ENCODE results near the gene HIGD1A. TPM values are rescaled to one million over a fixed set of nuclear protein-coding genes. Genes with fewer than 3 reads are reported as not detected.

Gene HIGD1A
- total and polyA plus RNA-seq, 2 experiments from 2014 or later, result 102 to 144 TPM

DNA sequence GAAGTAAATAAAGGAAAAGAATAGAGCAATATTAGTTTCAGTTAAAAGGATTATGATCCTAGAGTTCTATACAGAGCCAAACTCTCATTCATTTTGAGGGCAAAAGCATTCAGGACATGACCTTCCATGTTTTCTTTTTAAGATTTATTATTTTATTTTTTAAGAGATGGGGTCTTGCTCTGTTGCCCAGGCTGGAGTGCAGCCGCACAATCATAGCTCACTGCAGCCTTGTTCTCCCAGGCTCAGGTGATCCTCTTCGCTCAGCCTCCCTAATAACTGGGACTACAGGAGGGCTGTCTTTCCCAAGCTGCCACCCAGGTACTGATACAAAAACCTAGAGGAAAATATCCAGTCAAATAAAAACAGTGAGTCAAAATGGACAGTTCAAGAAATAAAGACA lies 17.7 kb downstream of the HIGD1A start:
- H3K79me2 ChIP-seq (replicated peaks; ENCODE audit: insufficient read depth), result peaks cover 29% of the 10 kb centered on the region

More for the DNA sequence above, 17.7 kb downstream of the HIGD1A start:
- no peak for DNase-seq (ENCODE audit: low spot score)
- Mint-ChIP-seq H3K4me3 (no peak overlapping the region), H3K9me3 (no peaks in the 10 kb centered on the region), H3K4me1 (no peaks in the 10 kb centered on the region), H3K27me3 (ENCODE audit: insufficient read depth, low read depth, poor library complexity) (no peaks in the 10 kb centered on the region), H3K27ac (no peak overlapping the region), H3K36me3 (ENCODE audit: low read depth) (peaks cover 48% of the 10 kb centered on the region; the same call in 2 of the 3 replicates)
- no peaks in the 10 kb centered on the region for H3K4me1 ChIP-seq (ENCODE audit: insufficient read depth)
- no peaks in the 10 kb centered on the region for H3K27me3 ChIP-seq (ENCODE audit: insufficient read depth)
- no peak overlapping the region for H3K4me3 ChIP-seq
- H3F3A ChIP-seq (replicated peaks; ENCODE audit: low read depth), result no peaks in the 10 kb centered on the region
- H4K20me1 ChIP-seq (replicated peaks; ENCODE audit: insufficient read depth), result peaks cover 15% of the 10 kb centered on the region
- no peak overlapping the region for H2AFZ ChIP-seq
- no peak for TF ChIP-seq NANOG (IDR thresholded peaks at IDR 0.05; ENCODE audit: borderline replicate concordance)
- TF ChIP-seq EZH2phosphoT487 (IDR thresholded peaks at IDR 0.05; ENCODE audit: unreplicated experiment), result no peak
- TF ChIP-seq ZNF114 (CRISPR knock-in tag; IDR thresholded peaks at IDR 0.05), result no peak
- no peak for TF ChIP-seq JUNB (IDR thresholded peaks at IDR 0.05; ENCODE audit: unreplicated experiment)
- no peak for TF ChIP-seq STAT1 (IDR thresholded peaks at IDR 0.05; ENCODE audit: unreplicated experiment)
- TF ChIP-seq, protein P1, sequence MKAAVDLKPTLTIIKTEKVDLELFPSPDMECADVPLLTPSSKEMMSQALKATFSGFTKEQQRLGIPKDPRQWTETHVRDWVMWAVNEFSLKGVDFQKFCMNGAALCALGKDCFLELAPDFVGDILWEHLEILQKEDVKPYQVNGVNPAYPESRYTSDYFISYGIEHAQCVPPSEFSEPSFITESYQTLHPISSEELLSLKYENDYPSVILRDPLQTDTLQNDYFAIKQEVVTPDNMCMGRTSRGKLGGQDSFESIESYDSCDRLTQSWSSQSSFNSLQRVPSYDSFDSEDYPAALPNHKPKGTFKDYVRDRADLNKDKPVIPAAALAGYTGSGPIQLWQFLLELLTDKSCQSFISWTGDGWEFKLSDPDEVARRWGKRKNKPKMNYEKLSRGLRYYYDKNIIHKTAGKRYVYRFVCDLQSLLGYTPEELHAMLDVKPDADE (IDR thresholded peaks at IDR 0.05), result no peak
- no peak for TF ChIP-seq POLR2AphosphoS5 (IDR thresholded peaks at IDR 0.05; ENCODE audit: low read depth)
- TF ChIP-seq EZH2 (IDR thresholded peaks at IDR 0.05; ENCODE audit: low read depth, unreplicated experiment), result no peak
- TF ChIP-seq, protein P2, sequence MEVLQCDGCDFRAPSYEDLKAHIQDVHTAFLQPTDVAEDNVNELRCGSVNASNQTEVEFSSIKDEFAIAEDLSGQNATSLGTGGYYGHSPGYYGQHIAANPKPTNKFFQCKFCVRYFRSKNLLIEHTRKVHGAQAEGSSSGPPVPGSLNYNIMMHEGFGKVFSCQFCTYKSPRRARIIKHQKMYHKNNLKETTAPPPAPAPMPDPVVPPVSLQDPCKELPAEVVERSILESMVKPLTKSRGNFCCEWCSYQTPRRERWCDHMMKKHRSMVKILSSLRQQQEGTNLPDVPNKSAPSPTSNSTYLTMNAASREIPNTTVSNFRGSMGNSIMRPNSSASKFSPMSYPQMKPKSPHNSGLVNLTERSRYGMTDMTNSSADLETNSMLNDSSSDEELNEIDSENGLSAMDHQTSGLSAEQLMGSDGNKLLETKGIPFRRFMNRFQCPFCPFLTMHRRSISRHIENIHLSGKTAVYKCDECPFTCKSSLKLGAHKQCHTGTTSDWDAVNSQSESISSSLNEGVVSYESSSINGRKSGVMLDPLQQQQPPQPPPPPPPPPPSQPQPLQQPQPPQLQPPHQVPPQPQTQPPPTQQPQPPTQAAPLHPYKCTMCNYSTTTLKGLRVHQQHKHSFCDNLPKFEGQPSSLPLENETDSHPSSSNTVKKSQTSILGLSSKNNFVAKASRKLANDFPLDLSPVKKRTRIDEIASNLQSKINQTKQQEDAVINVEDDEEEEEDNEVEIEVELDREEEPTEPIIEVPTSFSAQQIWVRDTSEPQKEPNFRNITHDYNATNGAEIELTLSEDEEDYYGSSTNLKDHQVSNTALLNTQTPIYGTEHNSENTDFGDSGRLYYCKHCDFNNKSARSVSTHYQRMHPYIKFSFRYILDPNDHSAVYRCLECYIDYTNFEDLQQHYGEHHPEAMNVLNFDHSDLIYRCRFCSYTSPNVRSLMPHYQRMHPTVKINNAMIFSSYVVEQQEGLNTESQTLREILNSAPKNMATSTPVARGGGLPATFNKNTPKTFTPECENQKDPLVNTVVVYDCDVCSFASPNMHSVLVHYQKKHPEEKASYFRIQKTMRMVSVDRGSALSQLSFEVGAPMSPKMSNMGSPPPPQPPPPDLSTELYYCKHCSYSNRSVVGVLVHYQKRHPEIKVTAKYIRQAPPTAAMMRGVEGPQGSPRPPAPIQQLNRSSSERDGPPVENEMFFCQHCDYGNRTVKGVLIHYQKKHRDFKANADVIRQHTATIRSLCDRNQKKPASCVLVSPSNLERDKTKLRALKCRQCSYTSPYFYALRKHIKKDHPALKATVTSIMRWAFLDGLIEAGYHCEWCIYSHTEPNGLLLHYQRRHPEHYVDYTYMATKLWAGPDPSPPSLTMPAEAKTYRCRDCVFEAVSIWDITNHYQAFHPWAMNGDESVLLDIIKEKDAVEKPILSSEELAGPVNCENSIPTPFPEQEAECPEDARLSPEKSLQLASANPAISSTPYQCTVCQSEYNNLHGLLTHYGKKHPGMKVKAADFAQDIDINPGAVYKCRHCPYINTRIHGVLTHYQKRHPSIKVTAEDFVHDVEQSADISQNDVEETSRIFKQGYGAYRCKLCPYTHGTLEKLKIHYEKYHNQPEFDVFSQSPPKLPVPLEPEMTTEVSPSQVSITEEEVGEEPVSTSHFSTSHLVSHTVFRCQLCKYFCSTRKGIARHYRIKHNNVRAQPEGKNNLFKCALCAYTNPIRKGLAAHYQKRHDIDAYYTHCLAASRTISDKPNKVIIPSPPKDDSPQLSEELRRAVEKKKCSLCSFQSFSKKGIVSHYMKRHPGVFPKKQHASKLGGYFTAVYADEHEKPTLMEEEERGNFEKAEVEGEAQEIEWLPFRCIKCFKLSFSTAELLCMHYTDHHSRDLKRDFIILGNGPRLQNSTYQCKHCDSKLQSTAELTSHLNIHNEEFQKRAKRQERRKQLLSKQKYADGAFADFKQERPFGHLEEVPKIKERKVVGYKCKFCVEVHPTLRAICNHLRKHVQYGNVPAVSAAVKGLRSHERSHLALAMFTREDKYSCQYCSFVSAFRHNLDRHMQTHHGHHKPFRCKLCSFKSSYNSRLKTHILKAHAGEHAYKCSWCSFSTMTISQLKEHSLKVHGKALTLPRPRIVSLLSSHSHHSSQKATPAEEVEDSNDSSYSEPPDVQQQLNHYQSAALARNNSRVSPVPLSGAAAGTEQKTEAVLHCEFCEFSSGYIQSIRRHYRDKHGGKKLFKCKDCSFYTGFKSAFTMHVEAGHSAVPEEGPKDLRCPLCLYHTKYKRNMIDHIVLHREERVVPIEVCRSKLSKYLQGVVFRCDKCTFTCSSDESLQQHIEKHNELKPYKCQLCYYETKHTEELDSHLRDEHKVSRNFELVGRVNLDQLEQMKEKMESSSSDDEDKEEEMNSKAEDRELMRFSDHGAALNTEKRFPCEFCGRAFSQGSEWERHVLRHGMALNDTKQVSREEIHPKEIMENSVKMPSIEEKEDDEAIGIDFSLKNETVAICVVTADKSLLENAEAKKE (CRISPR knock-in tag; IDR thresholded peaks at IDR 0.05), result no peak
- TF ChIP-seq ZNF331 (CRISPR knock-in tag; IDR thresholded peaks at IDR 0.05; ENCODE audit: low read depth), result no peak
- TF ChIP-seq, protein P3, sequence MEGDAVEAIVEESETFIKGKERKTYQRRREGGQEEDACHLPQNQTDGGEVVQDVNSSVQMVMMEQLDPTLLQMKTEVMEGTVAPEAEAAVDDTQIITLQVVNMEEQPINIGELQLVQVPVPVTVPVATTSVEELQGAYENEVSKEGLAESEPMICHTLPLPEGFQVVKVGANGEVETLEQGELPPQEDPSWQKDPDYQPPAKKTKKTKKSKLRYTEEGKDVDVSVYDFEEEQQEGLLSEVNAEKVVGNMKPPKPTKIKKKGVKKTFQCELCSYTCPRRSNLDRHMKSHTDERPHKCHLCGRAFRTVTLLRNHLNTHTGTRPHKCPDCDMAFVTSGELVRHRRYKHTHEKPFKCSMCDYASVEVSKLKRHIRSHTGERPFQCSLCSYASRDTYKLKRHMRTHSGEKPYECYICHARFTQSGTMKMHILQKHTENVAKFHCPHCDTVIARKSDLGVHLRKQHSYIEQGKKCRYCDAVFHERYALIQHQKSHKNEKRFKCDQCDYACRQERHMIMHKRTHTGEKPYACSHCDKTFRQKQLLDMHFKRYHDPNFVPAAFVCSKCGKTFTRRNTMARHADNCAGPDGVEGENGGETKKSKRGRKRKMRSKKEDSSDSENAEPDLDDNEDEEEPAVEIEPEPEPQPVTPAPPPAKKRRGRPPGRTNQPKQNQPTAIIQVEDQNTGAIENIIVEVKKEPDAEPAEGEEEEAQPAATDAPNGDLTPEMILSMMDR (conservative IDR thresholded peaks at IDR 0.05; ENCODE audit: low read depth in 2 of 2), result no peak
- no peak for TF ChIP-seq CREB1 (CRISPR knock-in tag; IDR thresholded peaks at IDR 0.05; ENCODE audit: low read depth)
- TF ChIP-seq, protein P4, sequence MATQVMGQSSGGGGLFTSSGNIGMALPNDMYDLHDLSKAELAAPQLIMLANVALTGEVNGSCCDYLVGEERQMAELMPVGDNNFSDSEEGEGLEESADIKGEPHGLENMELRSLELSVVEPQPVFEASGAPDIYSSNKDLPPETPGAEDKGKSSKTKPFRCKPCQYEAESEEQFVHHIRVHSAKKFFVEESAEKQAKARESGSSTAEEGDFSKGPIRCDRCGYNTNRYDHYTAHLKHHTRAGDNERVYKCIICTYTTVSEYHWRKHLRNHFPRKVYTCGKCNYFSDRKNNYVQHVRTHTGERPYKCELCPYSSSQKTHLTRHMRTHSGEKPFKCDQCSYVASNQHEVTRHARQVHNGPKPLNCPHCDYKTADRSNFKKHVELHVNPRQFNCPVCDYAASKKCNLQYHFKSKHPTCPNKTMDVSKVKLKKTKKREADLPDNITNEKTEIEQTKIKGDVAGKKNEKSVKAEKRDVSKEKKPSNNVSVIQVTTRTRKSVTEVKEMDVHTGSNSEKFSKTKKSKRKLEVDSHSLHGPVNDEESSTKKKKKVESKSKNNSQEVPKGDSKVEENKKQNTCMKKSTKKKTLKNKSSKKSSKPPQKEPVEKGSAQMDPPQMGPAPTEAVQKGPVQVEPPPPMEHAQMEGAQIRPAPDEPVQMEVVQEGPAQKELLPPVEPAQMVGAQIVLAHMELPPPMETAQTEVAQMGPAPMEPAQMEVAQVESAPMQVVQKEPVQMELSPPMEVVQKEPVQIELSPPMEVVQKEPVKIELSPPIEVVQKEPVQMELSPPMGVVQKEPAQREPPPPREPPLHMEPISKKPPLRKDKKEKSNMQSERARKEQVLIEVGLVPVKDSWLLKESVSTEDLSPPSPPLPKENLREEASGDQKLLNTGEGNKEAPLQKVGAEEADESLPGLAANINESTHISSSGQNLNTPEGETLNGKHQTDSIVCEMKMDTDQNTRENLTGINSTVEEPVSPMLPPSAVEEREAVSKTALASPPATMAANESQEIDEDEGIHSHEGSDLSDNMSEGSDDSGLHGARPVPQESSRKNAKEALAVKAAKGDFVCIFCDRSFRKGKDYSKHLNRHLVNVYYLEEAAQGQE (IDR thresholded peaks at IDR 0.05; ENCODE audit: unreplicated experiment), result no peak
- no peaks in the 10 kb centered on the region for H3K9me2 ChIP-seq (ENCODE audit: insufficient read depth)
- ATAC-seq, result no peak
- no peak overlapping the region for H3K4me2 ChIP-seq
- no peak overlapping the region for H3K27ac ChIP-seq (ENCODE audit: low read depth)
- peaks cover 17% of the 10 kb centered on the region; the same call in 1 of the 2 replicates for H3K36me3 ChIP-seq (ENCODE audit: insufficient read depth)
